NCI-H2227 treated with DMSO at 0.1 percent for 48 hours (cell line): ENCODE measurements around the gene TMED6.

Experiments
- DNase-seq: peaks from one replicate; lab custom pipeline; 2025; lab: John Stamatoyannopoulos, UW

The TMED6 gene

GRCh38 chr16:69351309-69352027 lies at the start of gene TMED6:
Gene TMED6, minus strand, starts transcription at chr16:69351786. Its CDS starts 33 bp downstream, at chr16:69351753.
- DNase-seq: peak; percentile 33

- DNase-seq: no peak
Measured at GRCh38 chr16:69399361-69399760, 47.8 kb upstream of the TMED6 start.

GRCh38 chr16:69397821-69398521 lies 46.4 kb upstream of the TMED6 start:
- DNase-seq: no peak

GRCh38 chr16:69396187-69397061 lies 44.8 kb upstream of the TMED6 start:
- peak; percentile 57 for DNase-seq

GRCh38 chr16:69395859-69396186 lies 44.2 kb upstream of the TMED6 start:
- no peak for DNase-seq

- no peak for DNase-seq
Measured at GRCh38 chr16:69393898-69394849, 42.6 kb upstream of the TMED6 start.

- no peak for DNase-seq
Measured at GRCh38 chr16:69386596-69386995, 35.0 kb upstream of the TMED6 start.

GRCh38 chr16:69384974-69385373 lies 33.4 kb upstream of the TMED6 start:
- no peak for DNase-seq

GRCh38 chr16:69382421-69382820 lies 30.8 kb upstream of the TMED6 start:
- no peak for DNase-seq

GRCh38 chr16:69381231-69381630 lies 29.6 kb upstream of the TMED6 start:
- DNase-seq: no peak

GRCh38 chr16:69378760-69379159 lies 27.2 kb upstream of the TMED6 start:
- no peak for DNase-seq

- DNase-seq: no peak
Measured at GRCh38 chr16:69378036-69378435, 26.4 kb upstream of the TMED6 start.

GRCh38 chr16:69376393-69377059 lies 24.9 kb upstream of the TMED6 start:
- DNase-seq: no peak

GRCh38 chr16:69373019-69373418 lies 21.4 kb upstream of the TMED6 start:
- DNase-seq: no peak

- DNase-seq: no peak
Measured at GRCh38 chr16:69371564-69371963, 20.0 kb upstream of the TMED6 start.

- no peak for DNase-seq
Measured at GRCh38 chr16:69368866-69369265, 17.3 kb upstream of the TMED6 start.

- DNase-seq: no peak
Measured at GRCh38 chr16:69367980-69368379, 16.4 kb upstream of the TMED6 start.

- no peak for DNase-seq
Measured at GRCh38 chr16:69366431-69366830, 14.8 kb upstream of the TMED6 start.

GRCh38 chr16:69365901-69366300 lies 14.3 kb upstream of the TMED6 start:
- no peak for DNase-seq

GRCh38 chr16:69364088-69364487 lies 12.5 kb upstream of the TMED6 start:
- DNase-seq: no peak

- no peak for DNase-seq
Measured at GRCh38 chr16:69363281-69363717, 11.7 kb upstream of the TMED6 start.
